ENCODE data around the gene CPLANE2. TPM values are rescaled to one million over a fixed set of nuclear protein-coding genes. Genes with fewer than 3 reads are reported as not detected.
"Not testable (repeated sequence)": the region's sequence is repeated elsewhere in the genome, so short reads cannot be mapped to it uniquely, and the experiment has no call there.

The CPLANE2 gene
- total and polyA plus RNA-seq, 4 donors: 1.9 to 6.4 (median 2.9) TPM

GRCh38 chr1:16262067-16262466 is 25.1 kb upstream of the CPLANE2 start:
- ATAC-seq (ENCODE audit: low FRiP score): no peak
- intact Hi-C loops (cut with DNase I): no loop called here
- Histone ChIP-seq H3K27ac (ENCODE audit: low read depth in 1 of 2, low read length in 2 of 2) (no peak overlapping the region), H3K4me1 (ENCODE audit: control insufficient read depth in 1 of 2, insufficient read depth in 2 of 2, low read length in 2 of 2) (peaks cover 2 to 3% of the 10 kb centered on the region in 2 donors), H3K4me3 (ENCODE audit: low read length in 2 of 2) (no peak overlapping the region), H3K27me3 (ENCODE audit: control insufficient read depth in 1 of 2, insufficient read depth in 2 of 2, low read length in 1 of 2) (no peaks in the 10 kb centered on the region), H3K9me3 (ENCODE audit: control insufficient read depth, low read length) (no peaks in the 10 kb centered on the region), H3K36me3 (ENCODE audit: control insufficient read depth in 1 of 2, insufficient read depth in 2 of 2, low read length in 1 of 2) (no peaks in the 10 kb centered on the region)
- 98 to 100% methylated on average over 1 of the region's 1 CpG for WGBS, 2 donors
- DNase-seq: no peak

GRCh38 chr1:16260814-16261213 is 23.8 kb upstream of the CPLANE2 start:
- H3K4me1 ChIP-seq (ENCODE audit: control insufficient read depth in 1 of 2, insufficient read depth in 2 of 2, low read length in 2 of 2): peaks cover 0 to 3% of the 10 kb centered on the region in 2 donors
- no peak overlapping the region for H3K4me3 ChIP-seq (ENCODE audit: low read length in 2 of 2)
- H3K36me3 ChIP-seq (ENCODE audit: control insufficient read depth in 1 of 2, insufficient read depth in 2 of 2, low read length in 1 of 2): no peaks in the 10 kb centered on the region
- no peak for DNase-seq
- WGBS, 2 donors: 6 to 10% methylated on average over 1 of the region's 1 CpG
- H3K27ac ChIP-seq (ENCODE audit: low read depth in 1 of 2, low read length in 2 of 2): peak overlapping the region in 1 of 2 donors; percentile 82
- no peaks in the 10 kb centered on the region for H3K9me3 ChIP-seq (ENCODE audit: control insufficient read depth, low read length)
- no peaks in the 10 kb centered on the region for H3K27me3 ChIP-seq (ENCODE audit: control insufficient read depth in 1 of 2, insufficient read depth in 2 of 2, low read length in 1 of 2)
- ATAC-seq (ENCODE audit: low FRiP score): no peak
- intact Hi-C loops (cut with DNase I): no loop called here

GRCh38 chr1:16258591-16259135 is 21.7 kb upstream of the CPLANE2 start:
- ATAC-seq (ENCODE audit: low FRiP score): no peak
- no peak for DNase-seq
- WGBS, 2 donors: 95 to 97% methylated on average over 9 of the region's 9 CpGs
- Histone ChIP-seq H3K4me3 (ENCODE audit: low read length in 2 of 2) (no peak overlapping the region), H3K27me3 (ENCODE audit: control insufficient read depth in 1 of 2, insufficient read depth in 2 of 2, low read length in 1 of 2) (no peaks in the 10 kb centered on the region), H3K36me3 (ENCODE audit: control insufficient read depth in 1 of 2, insufficient read depth in 2 of 2, low read length in 1 of 2) (no peaks in the 10 kb centered on the region), H3K9me3 (ENCODE audit: control insufficient read depth, low read length) (no peaks in the 10 kb centered on the region), H3K27ac (ENCODE audit: low read depth in 1 of 2, low read length in 2 of 2) (no peak overlapping the region), H3K4me1 (ENCODE audit: control insufficient read depth in 1 of 2, insufficient read depth in 2 of 2, low read length in 2 of 2) (peaks cover 4 to 10% of the 10 kb centered on the region in 2 donors)
- intact Hi-C loops (cut with DNase I): no loop called here

- Histone ChIP-seq H3K27ac (ENCODE audit: low read depth in 1 of 2, low read length in 2 of 2) (no peak overlapping the region), H3K9me3 (ENCODE audit: control insufficient read depth, low read length) (no peaks in the 10 kb centered on the region), H3K36me3 (ENCODE audit: control insufficient read depth in 1 of 2, insufficient read depth in 2 of 2, low read length in 1 of 2) (no peaks in the 10 kb centered on the region), H3K4me1 (ENCODE audit: control insufficient read depth in 1 of 2, insufficient read depth in 2 of 2, low read length in 2 of 2) (peaks cover 4 to 13% of the 10 kb centered on the region in 2 donors), H3K27me3 (ENCODE audit: control insufficient read depth in 1 of 2, insufficient read depth in 2 of 2, low read length in 1 of 2) (no peaks in the 10 kb centered on the region), H3K4me3 (ENCODE audit: low read length in 2 of 2) (no peak overlapping the region)
- intact Hi-C loops (cut with DNase I): no loop called here
- no peak for DNase-seq
- no peak for ATAC-seq (ENCODE audit: low FRiP score)
- 96% methylated on average over 3 of the region's 3 CpGs for WGBS, 2 donors
Measured at GRCh38 chr1:16257968-16258367, 21.0 kb upstream of the CPLANE2 start.

- 97 to 100% methylated on average over 3 of the region's 3 CpGs for WGBS, 2 donors
- DNase-seq; H3K27me3 ChIP-seq (ENCODE audit: control insufficient read depth in 1 of 2, insufficient read depth in 2 of 2, low read length in 1 of 2); H3K27ac ChIP-seq (ENCODE audit: low read depth in 1 of 2, low read length in 2 of 2); H3K36me3 ChIP-seq (ENCODE audit: control insufficient read depth in 1 of 2, insufficient read depth in 2 of 2, low read length in 1 of 2); H3K4me3 ChIP-seq (ENCODE audit: low read length in 2 of 2); H3K9me3 ChIP-seq (ENCODE audit: control insufficient read depth, low read length); ATAC-seq (ENCODE audit: low FRiP score); intact Hi-C loops (cut with DNase I): not testable (repeated sequence)
- peaks cover 4 to 13% of the 10 kb centered on the region in 2 donors for H3K4me1 ChIP-seq (ENCODE audit: control insufficient read depth in 1 of 2, insufficient read depth in 2 of 2, low read length in 2 of 2)
Measured at GRCh38 chr1:16257556-16257955, 20.6 kb upstream of the CPLANE2 start.

- H3K4me3 ChIP-seq (ENCODE audit: low read length in 2 of 2): no peak overlapping the region
- H3K9me3 ChIP-seq (ENCODE audit: control insufficient read depth, low read length): no peaks in the 10 kb centered on the region
- no peak for ATAC-seq (ENCODE audit: low FRiP score)
- 69 to 76% methylated on average over 4 of the region's 4 CpGs for WGBS, 2 donors
- H3K27me3 ChIP-seq (ENCODE audit: control insufficient read depth in 1 of 2, insufficient read depth in 2 of 2, low read length in 1 of 2): no peaks in the 10 kb centered on the region
- no peak overlapping the region for H3K27ac ChIP-seq (ENCODE audit: low read depth in 1 of 2, low read length in 2 of 2)
- H3K36me3 ChIP-seq (ENCODE audit: control insufficient read depth in 1 of 2, insufficient read depth in 2 of 2, low read length in 1 of 2): peaks cover 3 to 4% of the 10 kb centered on the region in 2 donors
- peak in 1 of 2 donors; percentile 49 for DNase-seq
- peaks cover 8 to 13% of the 10 kb centered on the region in 2 donors for H3K4me1 ChIP-seq (ENCODE audit: control insufficient read depth in 1 of 2, insufficient read depth in 2 of 2, low read length in 2 of 2)
- intact Hi-C loops (cut with DNase I): no loop called here
Measured at GRCh38 chr1:16256478-16256877, 19.5 kb upstream of the CPLANE2 start.

- 37 to 38% methylated on average over 4 of the region's 4 CpGs for WGBS, 2 donors
- H3K36me3 ChIP-seq (ENCODE audit: control insufficient read depth in 1 of 2, insufficient read depth in 2 of 2, low read length in 1 of 2): peaks cover 4 to 5% of the 10 kb centered on the region in 2 donors
- no peak overlapping the region for H3K4me3 ChIP-seq (ENCODE audit: low read length in 2 of 2)
- DNase-seq: peak in 1 of 2 donors; percentile 11
- H3K27ac ChIP-seq (ENCODE audit: low read depth in 1 of 2, low read length in 2 of 2): peak overlapping the region in 1 of 2 donors; percentile 56
- no peak for ATAC-seq (ENCODE audit: low FRiP score)
- intact Hi-C loops (cut with DNase I): loop anchor here (5.0 kb wide), 1 partner anchor 38 kb away; no protein-coding TSS in a partner anchor
- H3K9me3 ChIP-seq (ENCODE audit: control insufficient read depth, low read length): no peaks in the 10 kb centered on the region
- H3K27me3 ChIP-seq (ENCODE audit: control insufficient read depth in 1 of 2, insufficient read depth in 2 of 2, low read length in 1 of 2): no peaks in the 10 kb centered on the region
- peaks cover 12 to 13% of the 10 kb centered on the region in 2 donors for H3K4me1 ChIP-seq (ENCODE audit: control insufficient read depth in 1 of 2, insufficient read depth in 2 of 2, low read length in 2 of 2)
Measured at GRCh38 chr1:16254263-16254928, 17.4 kb upstream of the CPLANE2 start.

GRCh38 chr1:16253332-16253922 is 16.4 kb upstream of the CPLANE2 start:
- 63 to 68% methylated on average over 5 of the region's 5 CpGs for WGBS, 2 donors
- Histone ChIP-seq H3K9me3 (ENCODE audit: control insufficient read depth, low read length) (no peaks in the 10 kb centered on the region), H3K36me3 (ENCODE audit: control insufficient read depth in 1 of 2, insufficient read depth in 2 of 2, low read length in 1 of 2) (peaks cover 4 to 5% of the 10 kb centered on the region in 2 donors), H3K4me1 (ENCODE audit: control insufficient read depth in 1 of 2, insufficient read depth in 2 of 2, low read length in 2 of 2) (peaks cover 12 to 13% of the 10 kb centered on the region in 2 donors), H3K27ac (ENCODE audit: low read depth in 1 of 2, low read length in 2 of 2) (no peak overlapping the region), H3K4me3 (ENCODE audit: low read length in 2 of 2) (no peak overlapping the region), H3K27me3 (ENCODE audit: control insufficient read depth in 1 of 2, insufficient read depth in 2 of 2, low read length in 1 of 2) (no peaks in the 10 kb centered on the region)
- peak in 1 of 2 donors; percentile 50 for DNase-seq
- no peak for ATAC-seq (ENCODE audit: low FRiP score)
- intact Hi-C loops (cut with DNase I): loop anchor here (5.0 kb wide), 1 partner anchor 39 kb away; no protein-coding TSS in a partner anchor

Measured in aorta (tissue), 5 donors.